ENCODE measurements around the gene DOK5.
A peak's percentile ranks its signal among the peaks of the same experiment; 100 is the strongest.
"Not testable (repeated sequence)": the region's sequence is repeated elsewhere in the genome, so short reads cannot be mapped to it uniquely, and the experiment has no call there.

DOK5 gene

DNA sequence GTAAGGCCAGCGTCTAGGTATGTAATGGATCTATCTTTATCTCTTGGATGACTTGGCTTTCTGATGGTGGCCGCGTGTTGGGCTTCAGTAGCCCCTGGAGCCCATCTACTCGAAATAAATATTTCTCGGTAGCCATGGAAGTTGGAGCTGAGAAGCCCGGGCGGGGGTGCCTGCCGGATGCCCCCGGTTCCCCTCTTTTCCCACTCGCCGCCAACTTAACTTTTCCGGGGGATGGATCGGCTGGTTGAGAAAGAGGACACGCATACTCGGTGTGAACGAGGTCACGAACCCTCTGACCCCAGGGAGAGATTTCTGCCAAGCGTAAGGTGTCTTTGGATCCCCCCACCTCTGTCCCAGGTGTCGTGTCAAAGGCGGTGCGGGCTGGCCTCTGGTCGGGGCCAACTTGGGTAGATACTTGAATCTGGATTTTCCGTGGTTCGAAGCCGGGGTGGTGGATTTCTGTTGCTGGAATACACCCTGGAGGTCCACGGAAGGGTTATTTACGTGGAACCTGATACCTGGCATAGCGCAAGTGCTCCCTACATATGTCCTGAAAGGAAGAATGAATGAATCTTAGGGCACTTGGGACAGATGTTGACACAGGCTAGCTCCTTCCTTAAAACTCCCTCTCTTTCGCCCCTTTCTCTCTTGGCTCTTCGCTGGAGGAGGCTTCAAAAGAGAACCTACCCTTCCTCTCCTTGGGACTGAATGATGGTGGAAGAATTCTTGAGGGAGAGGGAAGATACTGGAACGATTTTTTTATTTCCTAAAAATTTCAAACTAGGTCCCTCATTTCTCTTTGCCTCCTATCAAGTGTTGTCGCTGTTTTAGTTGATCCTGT, 996 bp downstream of the DOK5 start:
- no peak for DNase-seq (ENCODE audit: low read depth)
- H3K4me3 ChIP-seq (ENCODE audit: low read depth, low read length), result no peak overlapping the region
- TF ChIP-seq, protein P1, sequence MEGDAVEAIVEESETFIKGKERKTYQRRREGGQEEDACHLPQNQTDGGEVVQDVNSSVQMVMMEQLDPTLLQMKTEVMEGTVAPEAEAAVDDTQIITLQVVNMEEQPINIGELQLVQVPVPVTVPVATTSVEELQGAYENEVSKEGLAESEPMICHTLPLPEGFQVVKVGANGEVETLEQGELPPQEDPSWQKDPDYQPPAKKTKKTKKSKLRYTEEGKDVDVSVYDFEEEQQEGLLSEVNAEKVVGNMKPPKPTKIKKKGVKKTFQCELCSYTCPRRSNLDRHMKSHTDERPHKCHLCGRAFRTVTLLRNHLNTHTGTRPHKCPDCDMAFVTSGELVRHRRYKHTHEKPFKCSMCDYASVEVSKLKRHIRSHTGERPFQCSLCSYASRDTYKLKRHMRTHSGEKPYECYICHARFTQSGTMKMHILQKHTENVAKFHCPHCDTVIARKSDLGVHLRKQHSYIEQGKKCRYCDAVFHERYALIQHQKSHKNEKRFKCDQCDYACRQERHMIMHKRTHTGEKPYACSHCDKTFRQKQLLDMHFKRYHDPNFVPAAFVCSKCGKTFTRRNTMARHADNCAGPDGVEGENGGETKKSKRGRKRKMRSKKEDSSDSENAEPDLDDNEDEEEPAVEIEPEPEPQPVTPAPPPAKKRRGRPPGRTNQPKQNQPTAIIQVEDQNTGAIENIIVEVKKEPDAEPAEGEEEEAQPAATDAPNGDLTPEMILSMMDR (IDR thresholded peaks at IDR 0.05; ENCODE audit: insufficient read depth, low read depth, low read length, missing control alignments), result no peak

DNA sequence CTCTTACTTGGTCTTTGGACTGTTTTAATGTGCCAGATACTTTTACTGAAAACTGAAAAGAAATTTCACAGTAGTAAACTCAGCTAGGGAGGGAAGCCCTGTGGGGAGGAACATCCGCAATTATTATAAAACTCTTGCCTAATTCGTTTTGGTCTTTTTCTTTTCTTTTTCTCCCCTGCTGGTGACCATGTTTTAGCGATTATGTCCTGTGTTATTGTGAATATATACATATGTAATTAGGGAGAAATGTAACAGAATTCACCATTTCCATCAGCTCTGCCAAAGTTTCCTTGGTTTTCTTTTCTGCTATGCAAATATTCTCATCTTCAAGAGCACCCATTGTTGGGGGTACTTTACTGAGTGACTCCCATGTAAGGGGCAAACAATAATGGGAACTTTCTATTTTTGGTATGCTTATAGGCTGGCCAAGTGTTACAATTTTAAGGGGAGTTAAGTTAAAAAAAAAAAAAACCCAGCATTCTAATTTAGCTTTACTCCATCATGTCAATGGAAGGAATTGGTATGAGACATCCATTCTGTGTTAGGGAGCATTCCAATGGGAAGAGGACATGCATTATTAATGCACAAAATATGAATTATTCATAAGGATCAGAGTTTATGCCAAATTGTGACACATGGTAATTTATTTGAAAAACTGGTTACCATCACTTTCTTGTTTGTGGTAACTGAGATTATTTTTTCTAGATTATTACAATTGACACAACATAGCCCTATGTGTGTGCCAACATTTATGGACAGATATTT, 2.0 kb downstream of the DOK5 start:
- H3K4me3 ChIP-seq (ENCODE audit: low read depth, low read length), result no peak overlapping the region
- TF ChIP-seq, protein P1 (IDR thresholded peaks at IDR 0.05; ENCODE audit: insufficient read depth, low read depth, low read length, missing control alignments), result no peak
- DNase-seq (ENCODE audit: low read depth), result no peak

- no peak overlapping the region for H3K4me3 ChIP-seq (ENCODE audit: low read depth, low read length)
- TF ChIP-seq, protein P1 (IDR thresholded peaks at IDR 0.05; ENCODE audit: insufficient read depth, low read depth, low read length, missing control alignments), result peak; percentile 8
- no peak for DNase-seq (ENCODE audit: low read depth)
Observed at GRCh38 chr20:54479138-54479906, 3.9 kb downstream of the DOK5 start.

GRCh38 chr20:54479937-54480336, 4.5 kb downstream of the DOK5 start:
- H3K4me3 ChIP-seq (ENCODE audit: low read depth, low read length); DNase-seq (ENCODE audit: low read depth): not testable (repeated sequence)

DNA sequence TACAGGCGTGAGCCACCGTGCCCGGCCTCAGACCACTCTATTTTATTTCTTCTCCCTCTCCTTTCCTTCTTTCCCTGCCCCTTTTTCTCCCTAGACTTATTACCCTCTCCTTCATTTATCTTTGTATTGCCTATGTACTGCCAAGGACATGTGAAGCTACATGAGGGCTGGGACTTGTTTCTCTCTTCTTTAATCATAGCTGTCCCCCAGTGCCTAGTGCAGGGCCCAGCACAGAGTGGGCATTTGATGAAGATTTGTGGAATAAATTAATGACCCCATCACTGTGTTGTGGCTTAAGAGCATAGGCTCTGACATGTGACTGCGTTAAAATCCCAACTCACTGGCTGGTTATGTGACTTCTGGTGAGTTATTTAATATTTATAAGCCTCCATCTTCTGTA, 6.0 kb downstream of the DOK5 start:
- no peak for DNase-seq (ENCODE audit: low read depth)
- TF ChIP-seq, protein P1 (IDR thresholded peaks at IDR 0.05; ENCODE audit: insufficient read depth, low read depth, low read length, missing control alignments), result no peak
- H3K4me3 ChIP-seq (ENCODE audit: low read depth, low read length), result no peak overlapping the region

DNA sequence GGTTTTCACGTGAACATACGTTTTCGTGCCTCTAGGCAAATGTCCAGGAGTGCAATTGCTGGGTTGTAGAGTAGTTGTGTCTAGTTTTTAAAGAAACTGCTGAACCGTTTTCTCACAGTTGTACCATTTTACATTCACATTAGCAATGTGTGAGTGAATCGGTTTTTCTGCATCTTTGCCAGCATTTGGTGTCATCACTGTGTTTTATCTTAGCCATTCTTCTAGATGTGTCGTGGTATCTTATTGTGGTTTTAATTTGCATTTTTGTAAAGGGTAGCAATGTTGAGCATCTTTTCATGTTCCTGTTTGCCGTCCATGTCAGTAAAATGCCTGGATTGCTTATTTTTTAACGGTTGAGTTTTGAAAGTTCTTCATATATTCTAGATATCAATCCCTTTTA, 10.2 kb downstream of the DOK5 start:
- TF ChIP-seq, protein P1 (IDR thresholded peaks at IDR 0.05; ENCODE audit: insufficient read depth, low read depth, low read length, missing control alignments), result no peak
- no peak for DNase-seq (ENCODE audit: low read depth)
- H3K4me3 ChIP-seq (ENCODE audit: low read depth, low read length), result no peak overlapping the region

GRCh38 chr20:54486585-54486984, 11.2 kb downstream of the DOK5 start:
- H3K4me3 ChIP-seq (ENCODE audit: low read depth, low read length), result no peak overlapping the region
- no peak for DNase-seq (ENCODE audit: low read depth)
- TF ChIP-seq, protein P1 (IDR thresholded peaks at IDR 0.05; ENCODE audit: insufficient read depth, low read depth, low read length, missing control alignments), result no peak
